ENCODE measurements around the gene TPSG1. TPM values are rescaled to one million over a fixed set of nuclear protein-coding genes. Genes with fewer than 3 reads are reported as not detected.

The TPSG1 gene
- total and polyA plus RNA-seq, 2 experiments from 2014 or later: 0.81 TPM; not detected in 1

DNA sequence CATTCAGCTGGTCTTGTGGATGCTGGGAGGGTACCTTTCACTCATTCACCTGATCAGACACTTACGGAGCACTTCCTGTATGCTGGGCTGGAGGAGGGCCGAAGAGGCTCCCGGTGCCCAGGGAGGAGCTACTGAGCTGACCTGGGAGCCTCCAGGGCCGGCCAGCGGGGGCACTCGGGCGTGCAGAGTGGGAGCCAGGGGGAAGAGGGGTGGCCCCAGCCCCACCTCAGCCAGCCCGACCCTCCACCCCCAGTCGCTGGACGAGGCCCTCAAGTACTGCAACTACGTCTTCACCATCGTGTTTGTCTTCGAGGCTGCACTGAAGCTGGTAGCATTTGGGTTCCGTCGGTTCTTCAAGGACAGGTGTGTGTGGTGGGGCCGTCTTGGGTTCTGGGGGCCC, 10.3 kb downstream of the TPSG1 start:
- no peaks in the 10 kb centered on the region for H3K27me3 ChIP-seq (ENCODE audit: insufficient read depth)
- H3K79me2 ChIP-seq (replicated peaks; ENCODE audit: insufficient read depth): no peaks in the 10 kb centered on the region
- no peaks in the 10 kb centered on the region for H3K36me3 ChIP-seq (ENCODE audit: insufficient read depth)

More for the DNA sequence above, 10.3 kb downstream of the TPSG1 start:
- TF ChIP-seq STAT1 (IDR thresholded peaks at IDR 0.05; ENCODE audit: unreplicated experiment) (no peak), EZH2 (IDR thresholded peaks at IDR 0.05; ENCODE audit: low read depth, unreplicated experiment) (no peak), NANOG (IDR thresholded peaks at IDR 0.05; ENCODE audit: borderline replicate concordance) (no peak), ZNF114 (CRISPR knock-in tag; IDR thresholded peaks at IDR 0.05) (no peak), EZH2phosphoT487 (IDR thresholded peaks at IDR 0.05; ENCODE audit: unreplicated experiment) (no peak), CREB1 (CRISPR knock-in tag; IDR thresholded peaks at IDR 0.05; ENCODE audit: low read depth) (no peak), ZNF331 (CRISPR knock-in tag; IDR thresholded peaks at IDR 0.05; ENCODE audit: low read depth) (no peak), POLR2AphosphoS5 (IDR thresholded peaks at IDR 0.05; ENCODE audit: low read depth) (no peak), JUNB (IDR thresholded peaks at IDR 0.05; ENCODE audit: unreplicated experiment) (no peak)
- TF ChIP-seq, protein P1, sequence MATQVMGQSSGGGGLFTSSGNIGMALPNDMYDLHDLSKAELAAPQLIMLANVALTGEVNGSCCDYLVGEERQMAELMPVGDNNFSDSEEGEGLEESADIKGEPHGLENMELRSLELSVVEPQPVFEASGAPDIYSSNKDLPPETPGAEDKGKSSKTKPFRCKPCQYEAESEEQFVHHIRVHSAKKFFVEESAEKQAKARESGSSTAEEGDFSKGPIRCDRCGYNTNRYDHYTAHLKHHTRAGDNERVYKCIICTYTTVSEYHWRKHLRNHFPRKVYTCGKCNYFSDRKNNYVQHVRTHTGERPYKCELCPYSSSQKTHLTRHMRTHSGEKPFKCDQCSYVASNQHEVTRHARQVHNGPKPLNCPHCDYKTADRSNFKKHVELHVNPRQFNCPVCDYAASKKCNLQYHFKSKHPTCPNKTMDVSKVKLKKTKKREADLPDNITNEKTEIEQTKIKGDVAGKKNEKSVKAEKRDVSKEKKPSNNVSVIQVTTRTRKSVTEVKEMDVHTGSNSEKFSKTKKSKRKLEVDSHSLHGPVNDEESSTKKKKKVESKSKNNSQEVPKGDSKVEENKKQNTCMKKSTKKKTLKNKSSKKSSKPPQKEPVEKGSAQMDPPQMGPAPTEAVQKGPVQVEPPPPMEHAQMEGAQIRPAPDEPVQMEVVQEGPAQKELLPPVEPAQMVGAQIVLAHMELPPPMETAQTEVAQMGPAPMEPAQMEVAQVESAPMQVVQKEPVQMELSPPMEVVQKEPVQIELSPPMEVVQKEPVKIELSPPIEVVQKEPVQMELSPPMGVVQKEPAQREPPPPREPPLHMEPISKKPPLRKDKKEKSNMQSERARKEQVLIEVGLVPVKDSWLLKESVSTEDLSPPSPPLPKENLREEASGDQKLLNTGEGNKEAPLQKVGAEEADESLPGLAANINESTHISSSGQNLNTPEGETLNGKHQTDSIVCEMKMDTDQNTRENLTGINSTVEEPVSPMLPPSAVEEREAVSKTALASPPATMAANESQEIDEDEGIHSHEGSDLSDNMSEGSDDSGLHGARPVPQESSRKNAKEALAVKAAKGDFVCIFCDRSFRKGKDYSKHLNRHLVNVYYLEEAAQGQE (IDR thresholded peaks at IDR 0.05; ENCODE audit: unreplicated experiment): no peak
- TF ChIP-seq, protein P2, sequence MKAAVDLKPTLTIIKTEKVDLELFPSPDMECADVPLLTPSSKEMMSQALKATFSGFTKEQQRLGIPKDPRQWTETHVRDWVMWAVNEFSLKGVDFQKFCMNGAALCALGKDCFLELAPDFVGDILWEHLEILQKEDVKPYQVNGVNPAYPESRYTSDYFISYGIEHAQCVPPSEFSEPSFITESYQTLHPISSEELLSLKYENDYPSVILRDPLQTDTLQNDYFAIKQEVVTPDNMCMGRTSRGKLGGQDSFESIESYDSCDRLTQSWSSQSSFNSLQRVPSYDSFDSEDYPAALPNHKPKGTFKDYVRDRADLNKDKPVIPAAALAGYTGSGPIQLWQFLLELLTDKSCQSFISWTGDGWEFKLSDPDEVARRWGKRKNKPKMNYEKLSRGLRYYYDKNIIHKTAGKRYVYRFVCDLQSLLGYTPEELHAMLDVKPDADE (IDR thresholded peaks at IDR 0.05): no peak
- TF ChIP-seq, protein P3, sequence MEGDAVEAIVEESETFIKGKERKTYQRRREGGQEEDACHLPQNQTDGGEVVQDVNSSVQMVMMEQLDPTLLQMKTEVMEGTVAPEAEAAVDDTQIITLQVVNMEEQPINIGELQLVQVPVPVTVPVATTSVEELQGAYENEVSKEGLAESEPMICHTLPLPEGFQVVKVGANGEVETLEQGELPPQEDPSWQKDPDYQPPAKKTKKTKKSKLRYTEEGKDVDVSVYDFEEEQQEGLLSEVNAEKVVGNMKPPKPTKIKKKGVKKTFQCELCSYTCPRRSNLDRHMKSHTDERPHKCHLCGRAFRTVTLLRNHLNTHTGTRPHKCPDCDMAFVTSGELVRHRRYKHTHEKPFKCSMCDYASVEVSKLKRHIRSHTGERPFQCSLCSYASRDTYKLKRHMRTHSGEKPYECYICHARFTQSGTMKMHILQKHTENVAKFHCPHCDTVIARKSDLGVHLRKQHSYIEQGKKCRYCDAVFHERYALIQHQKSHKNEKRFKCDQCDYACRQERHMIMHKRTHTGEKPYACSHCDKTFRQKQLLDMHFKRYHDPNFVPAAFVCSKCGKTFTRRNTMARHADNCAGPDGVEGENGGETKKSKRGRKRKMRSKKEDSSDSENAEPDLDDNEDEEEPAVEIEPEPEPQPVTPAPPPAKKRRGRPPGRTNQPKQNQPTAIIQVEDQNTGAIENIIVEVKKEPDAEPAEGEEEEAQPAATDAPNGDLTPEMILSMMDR (conservative IDR thresholded peaks at IDR 0.05; ENCODE audit: low read depth in 2 of 2): no peak
- TF ChIP-seq, protein P4, sequence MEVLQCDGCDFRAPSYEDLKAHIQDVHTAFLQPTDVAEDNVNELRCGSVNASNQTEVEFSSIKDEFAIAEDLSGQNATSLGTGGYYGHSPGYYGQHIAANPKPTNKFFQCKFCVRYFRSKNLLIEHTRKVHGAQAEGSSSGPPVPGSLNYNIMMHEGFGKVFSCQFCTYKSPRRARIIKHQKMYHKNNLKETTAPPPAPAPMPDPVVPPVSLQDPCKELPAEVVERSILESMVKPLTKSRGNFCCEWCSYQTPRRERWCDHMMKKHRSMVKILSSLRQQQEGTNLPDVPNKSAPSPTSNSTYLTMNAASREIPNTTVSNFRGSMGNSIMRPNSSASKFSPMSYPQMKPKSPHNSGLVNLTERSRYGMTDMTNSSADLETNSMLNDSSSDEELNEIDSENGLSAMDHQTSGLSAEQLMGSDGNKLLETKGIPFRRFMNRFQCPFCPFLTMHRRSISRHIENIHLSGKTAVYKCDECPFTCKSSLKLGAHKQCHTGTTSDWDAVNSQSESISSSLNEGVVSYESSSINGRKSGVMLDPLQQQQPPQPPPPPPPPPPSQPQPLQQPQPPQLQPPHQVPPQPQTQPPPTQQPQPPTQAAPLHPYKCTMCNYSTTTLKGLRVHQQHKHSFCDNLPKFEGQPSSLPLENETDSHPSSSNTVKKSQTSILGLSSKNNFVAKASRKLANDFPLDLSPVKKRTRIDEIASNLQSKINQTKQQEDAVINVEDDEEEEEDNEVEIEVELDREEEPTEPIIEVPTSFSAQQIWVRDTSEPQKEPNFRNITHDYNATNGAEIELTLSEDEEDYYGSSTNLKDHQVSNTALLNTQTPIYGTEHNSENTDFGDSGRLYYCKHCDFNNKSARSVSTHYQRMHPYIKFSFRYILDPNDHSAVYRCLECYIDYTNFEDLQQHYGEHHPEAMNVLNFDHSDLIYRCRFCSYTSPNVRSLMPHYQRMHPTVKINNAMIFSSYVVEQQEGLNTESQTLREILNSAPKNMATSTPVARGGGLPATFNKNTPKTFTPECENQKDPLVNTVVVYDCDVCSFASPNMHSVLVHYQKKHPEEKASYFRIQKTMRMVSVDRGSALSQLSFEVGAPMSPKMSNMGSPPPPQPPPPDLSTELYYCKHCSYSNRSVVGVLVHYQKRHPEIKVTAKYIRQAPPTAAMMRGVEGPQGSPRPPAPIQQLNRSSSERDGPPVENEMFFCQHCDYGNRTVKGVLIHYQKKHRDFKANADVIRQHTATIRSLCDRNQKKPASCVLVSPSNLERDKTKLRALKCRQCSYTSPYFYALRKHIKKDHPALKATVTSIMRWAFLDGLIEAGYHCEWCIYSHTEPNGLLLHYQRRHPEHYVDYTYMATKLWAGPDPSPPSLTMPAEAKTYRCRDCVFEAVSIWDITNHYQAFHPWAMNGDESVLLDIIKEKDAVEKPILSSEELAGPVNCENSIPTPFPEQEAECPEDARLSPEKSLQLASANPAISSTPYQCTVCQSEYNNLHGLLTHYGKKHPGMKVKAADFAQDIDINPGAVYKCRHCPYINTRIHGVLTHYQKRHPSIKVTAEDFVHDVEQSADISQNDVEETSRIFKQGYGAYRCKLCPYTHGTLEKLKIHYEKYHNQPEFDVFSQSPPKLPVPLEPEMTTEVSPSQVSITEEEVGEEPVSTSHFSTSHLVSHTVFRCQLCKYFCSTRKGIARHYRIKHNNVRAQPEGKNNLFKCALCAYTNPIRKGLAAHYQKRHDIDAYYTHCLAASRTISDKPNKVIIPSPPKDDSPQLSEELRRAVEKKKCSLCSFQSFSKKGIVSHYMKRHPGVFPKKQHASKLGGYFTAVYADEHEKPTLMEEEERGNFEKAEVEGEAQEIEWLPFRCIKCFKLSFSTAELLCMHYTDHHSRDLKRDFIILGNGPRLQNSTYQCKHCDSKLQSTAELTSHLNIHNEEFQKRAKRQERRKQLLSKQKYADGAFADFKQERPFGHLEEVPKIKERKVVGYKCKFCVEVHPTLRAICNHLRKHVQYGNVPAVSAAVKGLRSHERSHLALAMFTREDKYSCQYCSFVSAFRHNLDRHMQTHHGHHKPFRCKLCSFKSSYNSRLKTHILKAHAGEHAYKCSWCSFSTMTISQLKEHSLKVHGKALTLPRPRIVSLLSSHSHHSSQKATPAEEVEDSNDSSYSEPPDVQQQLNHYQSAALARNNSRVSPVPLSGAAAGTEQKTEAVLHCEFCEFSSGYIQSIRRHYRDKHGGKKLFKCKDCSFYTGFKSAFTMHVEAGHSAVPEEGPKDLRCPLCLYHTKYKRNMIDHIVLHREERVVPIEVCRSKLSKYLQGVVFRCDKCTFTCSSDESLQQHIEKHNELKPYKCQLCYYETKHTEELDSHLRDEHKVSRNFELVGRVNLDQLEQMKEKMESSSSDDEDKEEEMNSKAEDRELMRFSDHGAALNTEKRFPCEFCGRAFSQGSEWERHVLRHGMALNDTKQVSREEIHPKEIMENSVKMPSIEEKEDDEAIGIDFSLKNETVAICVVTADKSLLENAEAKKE (CRISPR knock-in tag; IDR thresholded peaks at IDR 0.05): no peak
- H3K4me2 ChIP-seq: no peak overlapping the region
- ATAC-seq (no peak), DNase-seq (ENCODE audit: low spot score) (no peak)
- no peaks in the 10 kb centered on the region for H3F3A ChIP-seq (replicated peaks; ENCODE audit: low read depth)
- H3K36me3 Mint-ChIP-seq (ENCODE audit: low read depth): no peaks in the 10 kb centered on the region
- no peak overlapping the region for H3K27ac Mint-ChIP-seq
- peaks cover 8% of the 10 kb centered on the region for H3K27me3 Mint-ChIP-seq (ENCODE audit: insufficient read depth, low read depth, poor library complexity)
- H2AFZ ChIP-seq: no peak overlapping the region
- H3K4me3 ChIP-seq: no peak overlapping the region
- no peak overlapping the region for H3K27ac ChIP-seq (ENCODE audit: low read depth)
- H3K4me1 Mint-ChIP-seq: no peaks in the 10 kb centered on the region
- no peaks in the 10 kb centered on the region for H3K9me2 ChIP-seq (ENCODE audit: insufficient read depth)
- H3K9me3 Mint-ChIP-seq: no peaks in the 10 kb centered on the region
- no peak overlapping the region for H3K4me3 Mint-ChIP-seq
- no peaks in the 10 kb centered on the region for H3K4me1 ChIP-seq (ENCODE audit: insufficient read depth)
- no peaks in the 10 kb centered on the region; the same call in 1 of the 2 replicates for H4K20me1 ChIP-seq (replicated peaks; ENCODE audit: insufficient read depth)

Measured in GM23338 (cell line).